Kidney glomerular epithelial cell (primary cell): ENCODE results near the gene RIMOC1.

Source experiments
- DNase-seq: peaks from one replicate; lab custom pipeline; 2025; lab: John Stamatoyannopoulos, UW

The RIMOC1 gene

GRCh38 chr5:41903892-41904799 lies at the start of gene RIMOC1:
TSS of gene RIMOC1 (plus strand) at chr5:41904344. CDS start at chr5:41904368, 24 bp downstream.
- DNase-seq = peak; percentile 98

GRCh38 chr5:41856644-41857491 lies 47.3 kb upstream of the RIMOC1 start:
- DNase-seq = peak; percentile 50

GRCh38 chr5:41857989-41858388 lies 46.2 kb upstream of the RIMOC1 start:
- no peak for DNase-seq

- DNase-seq = no peak
Measured at GRCh38 chr5:41858890-41859289, 45.3 kb upstream of the RIMOC1 start.

- no peak for DNase-seq
Measured at GRCh38 chr5:41863871-41864486, 40.2 kb upstream of the RIMOC1 start.

- peak; percentile 34 for DNase-seq
Measured at GRCh38 chr5:41869151-41869723, 34.9 kb upstream of the RIMOC1 start.

GRCh38 chr5:41869724-41870626 lies 34.2 kb upstream of the RIMOC1 start, which contains the start of gene OXCT1:
TSS of gene OXCT1 (minus strand) at chr5:41870425. CDS start at chr5:41870358, 67 bp downstream.
- DNase-seq = peak; percentile 75

- DNase-seq = no peak
Measured at GRCh38 chr5:41870627-41871048, 33.5 kb upstream of the RIMOC1 start.

GRCh38 chr5:41871852-41872251 lies 32.3 kb upstream of the RIMOC1 start:
- peak; percentile 44 for DNase-seq

- no peak for DNase-seq
Measured at GRCh38 chr5:41874512-41875060, 29.6 kb upstream of the RIMOC1 start.

- no peak for DNase-seq
Measured at GRCh38 chr5:41875121-41875520, 29.0 kb upstream of the RIMOC1 start.

- DNase-seq = no peak
Measured at GRCh38 chr5:41876678-41877077, 27.5 kb upstream of the RIMOC1 start.

GRCh38 chr5:41877408-41877807 lies 26.7 kb upstream of the RIMOC1 start:
- DNase-seq = no peak

GRCh38 chr5:41878173-41878572 lies 26.0 kb upstream of the RIMOC1 start:
- DNase-seq = no peak

- peak; percentile 8 for DNase-seq
Measured at GRCh38 chr5:41878643-41879478, 25.3 kb upstream of the RIMOC1 start.

- no peak for DNase-seq
Measured at GRCh38 chr5:41882765-41883164, 21.4 kb upstream of the RIMOC1 start.

GRCh38 chr5:41883243-41883642 lies 20.9 kb upstream of the RIMOC1 start:
- DNase-seq = no peak

GRCh38 chr5:41883936-41884335 lies 20.2 kb upstream of the RIMOC1 start:
- DNase-seq = no peak

- DNase-seq = no peak
Measured at GRCh38 chr5:41885286-41885685, 18.9 kb upstream of the RIMOC1 start.
